ENCODE results near the gene KCNJ5.

GRCh38 chr11:128891913-128892398 is 800 bp downstream of the KCNJ5 start:
- TF ChIP-seq, protein P1, sequence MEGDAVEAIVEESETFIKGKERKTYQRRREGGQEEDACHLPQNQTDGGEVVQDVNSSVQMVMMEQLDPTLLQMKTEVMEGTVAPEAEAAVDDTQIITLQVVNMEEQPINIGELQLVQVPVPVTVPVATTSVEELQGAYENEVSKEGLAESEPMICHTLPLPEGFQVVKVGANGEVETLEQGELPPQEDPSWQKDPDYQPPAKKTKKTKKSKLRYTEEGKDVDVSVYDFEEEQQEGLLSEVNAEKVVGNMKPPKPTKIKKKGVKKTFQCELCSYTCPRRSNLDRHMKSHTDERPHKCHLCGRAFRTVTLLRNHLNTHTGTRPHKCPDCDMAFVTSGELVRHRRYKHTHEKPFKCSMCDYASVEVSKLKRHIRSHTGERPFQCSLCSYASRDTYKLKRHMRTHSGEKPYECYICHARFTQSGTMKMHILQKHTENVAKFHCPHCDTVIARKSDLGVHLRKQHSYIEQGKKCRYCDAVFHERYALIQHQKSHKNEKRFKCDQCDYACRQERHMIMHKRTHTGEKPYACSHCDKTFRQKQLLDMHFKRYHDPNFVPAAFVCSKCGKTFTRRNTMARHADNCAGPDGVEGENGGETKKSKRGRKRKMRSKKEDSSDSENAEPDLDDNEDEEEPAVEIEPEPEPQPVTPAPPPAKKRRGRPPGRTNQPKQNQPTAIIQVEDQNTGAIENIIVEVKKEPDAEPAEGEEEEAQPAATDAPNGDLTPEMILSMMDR (IDR thresholded peaks at IDR 0.05; ENCODE audit: low read length), result no peak
- TF ChIP-seq EZH2 (IDR thresholded peaks at IDR 0.05; ENCODE audit: borderline replicate concordance, low read length), result no peak
